GM12875 (cell line): Measurements from ENCODE around the gene B4GALNT3.

Source experiments
- H3K4me3 ChIP-seq: one replicate; pipeline ENCODE4 v1.5.1; 2011; ENCODE audit warnings: low read depth, low read length, control low read depth
- CTCF ChIP-seq: IDR thresholded peaks from 2 replicates; pipeline ENCODE4 v1.5.1; 2011; ENCODE audit warnings: low read depth, mild to moderate bottlenecking, control low read depth, inconsistent platforms, low read length, moderate library complexity, borderline replicate concordance; ENCODE audit not compliant: insufficient read depth

Gene B4GALNT3

GRCh38 chr12:480831-481816, 21.4 kb downstream of the B4GALNT3 start:
- H3K4me3 ChIP-seq: no peak overlapping the region
- TF ChIP-seq CTCF: no peak

GRCh38 chr12:482061-482460, 22.3 kb downstream of the B4GALNT3 start:
- no peak for TF ChIP-seq CTCF
- H3K4me3 ChIP-seq: no peak overlapping the region

- TF ChIP-seq CTCF: no peak
- no peak overlapping the region for H3K4me3 ChIP-seq
These were observed 24.4 kb downstream of the B4GALNT3 start for GRCh38 chr12:484096-484495.

GRCh38 chr12:490260-490659, 30.5 kb downstream of the B4GALNT3 start:
- no peak overlapping the region for H3K4me3 ChIP-seq
- TF ChIP-seq CTCF: no peak

GRCh38 chr12:495466-495865, 35.7 kb downstream of the B4GALNT3 start:
- H3K4me3 ChIP-seq: no peak overlapping the region
- no peak for TF ChIP-seq CTCF

GRCh38 chr12:496736-497135, 37.0 kb downstream of the B4GALNT3 start:
- H3K4me3 ChIP-seq: no peak overlapping the region
- no peak for TF ChIP-seq CTCF
